Body of pancreas (tissue), 4 donors: Measurements from ENCODE around the gene SH2D3A. TPM values are rescaled to one million over a fixed set of nuclear protein-coding genes. Genes with fewer than 3 reads are reported as not detected.

ENCODE experiments used
- ATAC-seq: fragments of 150-250 bp; one replicate; pipeline ENCODE4 v1.9.1; 2016
- DNase-seq, 4 donors: peaks; one replicate each; pipeline ENCODE4 v3.0.0-alpha.2; 2019
- H3K27ac ChIP-seq, 4 donors: fragments of 200-600 bp; sonication (generic); 1 replicate in 3 of 4; 2 replicates in 1 of 4; pipeline versions ENCODE4 v1.5.1 to v1.6.1; 2016 to 2019; ENCODE audit warnings: mild to moderate bottlenecking in 1 of 4, mixed read lengths in 1 of 4, moderate library complexity in 1 of 4
- H3K27me3 ChIP-seq, 2 donors: fragments of 200-600 bp; sonication (generic); one replicate each; pipeline ENCODE4 v1.6.0; 2016; ENCODE audit warnings: mild to moderate bottlenecking in 1 of 2
- H3K36me3 ChIP-seq, 2 donors: fragments of 200-600 bp; sonication (generic); replicated peaks in 1 of 2; 2 replicates each; pipeline ENCODE4 v1.5.1; 2016; ENCODE audit warnings: low read depth in 2 of 2; ENCODE audit not compliant: insufficient read depth in 1 of 2
- H3K4me1 ChIP-seq: fragments of 200-600 bp; sonication (generic); one replicate; pipeline ENCODE4 v1.6.0; 2016
- H3K4me3 ChIP-seq, 2 donors: fragments of 200-600 bp; sonication (generic); 1 replicate in 1 of 2; 2 replicates in 1 of 2; pipeline ENCODE4 v1.5.1; 2016 to 2019
- H3K9me3 ChIP-seq, 3 donors: fragments of 200-600 bp; sonication (generic); 1 replicate in 2 of 3; 2 replicates in 1 of 3; pipeline ENCODE4 v1.5.1; 2016
- POLR2A ChIP-seq, 3 donors: fragments of 450-650 bp; IDR thresholded peaks; one replicate each; pipeline ENCODE4 v1.6.1; 2016; ENCODE audit warnings: antibody characterized with exemption in 3 of 3, mild to moderate bottlenecking in 2 of 3
- WGBS, 2 donors: methylation state at CpG; one replicate each; pipeline ENCODE4 v1.1.5; 2017; 5-methylcytosine and 5-hydroxymethylcytosine counted together
- intact Hi-C: fragments of 100-400 bp; cut with DNase I; formaldehyde crosslinking; loops from one replicate; pipeline ENCODE4 v1.15.1; 2023
- total RNA-seq, 2 donors: library from RNA; depleted of rRNA; stranded (reverse); fragments of >200 nt; gene quantifications; one replicate each; pipeline ENCODE4 v1.1.0, GENCODE V29; 2016
- TF ChIP-seq, protein P1 (sequence below), 7 experiments: fragments of 450-650 bp in 4 of 7; fragments of 200-600 bp in 3 of 7; sonication (generic) in 3 of 7; IDR thresholded peaks; one replicate each; pipeline ENCODE4 v1.5.1; 2016 to 2019; ENCODE audit warnings: antibody characterized with exemption in 7 of 7

Gene SH2D3A
- total RNA-seq, 2 donors from 2014 or later = 18.4 to 60.0 TPM

DNA sequence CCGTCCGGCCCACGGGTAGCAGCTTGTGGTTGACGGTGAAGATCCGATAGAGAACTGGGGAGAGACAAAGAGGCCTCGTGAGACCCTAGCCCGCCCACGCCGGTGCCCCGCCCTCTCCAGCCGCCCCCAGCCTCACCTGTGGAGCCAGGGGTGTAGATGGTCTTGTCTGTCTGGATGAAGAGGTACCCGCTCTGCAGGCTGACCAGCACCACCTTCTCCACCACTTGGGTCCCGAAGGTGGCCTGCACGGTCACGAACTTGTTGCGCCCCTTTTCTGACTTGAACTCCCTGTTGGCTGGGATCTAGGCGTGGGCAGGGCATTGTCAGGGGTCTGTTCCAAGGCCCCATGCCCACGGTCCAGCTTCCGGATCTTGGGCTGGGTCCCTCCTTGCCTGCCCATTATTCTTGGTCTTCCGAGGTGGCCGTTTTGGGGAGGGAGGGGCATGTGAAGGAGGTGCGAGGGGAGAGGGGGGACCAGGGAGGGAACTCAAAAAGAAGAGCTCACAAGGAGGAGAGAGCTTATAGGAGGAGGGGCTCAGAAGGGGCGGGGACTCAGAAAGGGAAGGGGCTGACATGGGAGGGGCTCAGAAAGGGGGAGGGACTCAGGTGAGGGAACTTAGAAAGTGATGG, 49.0 kb downstream of the SH2D3A start:
- Histone ChIP-seq H3K27ac (no peak overlapping the region), H3K27me3 (no peaks in the 10 kb centered on the region), H3K4me1 (peaks cover 54% of the 10 kb centered on the region), H3K4me3 (no peak overlapping the region), H3K9me3 (no peaks in the 10 kb centered on the region), H3K36me3 (peaks cover 0 to 4% of the 10 kb centered on the region in 2 donors)
- intact Hi-C loops = no loop called here
- ATAC-seq = no peak
- WGBS, 2 donors = 73 to 79% methylated on average over 15 to 23 of the region's 23 CpGs
- no peak for DNase-seq
- TF ChIP-seq POLR2A (IDR thresholded peaks at IDR 0.05) = no peak
- TF ChIP-seq, protein P1, sequence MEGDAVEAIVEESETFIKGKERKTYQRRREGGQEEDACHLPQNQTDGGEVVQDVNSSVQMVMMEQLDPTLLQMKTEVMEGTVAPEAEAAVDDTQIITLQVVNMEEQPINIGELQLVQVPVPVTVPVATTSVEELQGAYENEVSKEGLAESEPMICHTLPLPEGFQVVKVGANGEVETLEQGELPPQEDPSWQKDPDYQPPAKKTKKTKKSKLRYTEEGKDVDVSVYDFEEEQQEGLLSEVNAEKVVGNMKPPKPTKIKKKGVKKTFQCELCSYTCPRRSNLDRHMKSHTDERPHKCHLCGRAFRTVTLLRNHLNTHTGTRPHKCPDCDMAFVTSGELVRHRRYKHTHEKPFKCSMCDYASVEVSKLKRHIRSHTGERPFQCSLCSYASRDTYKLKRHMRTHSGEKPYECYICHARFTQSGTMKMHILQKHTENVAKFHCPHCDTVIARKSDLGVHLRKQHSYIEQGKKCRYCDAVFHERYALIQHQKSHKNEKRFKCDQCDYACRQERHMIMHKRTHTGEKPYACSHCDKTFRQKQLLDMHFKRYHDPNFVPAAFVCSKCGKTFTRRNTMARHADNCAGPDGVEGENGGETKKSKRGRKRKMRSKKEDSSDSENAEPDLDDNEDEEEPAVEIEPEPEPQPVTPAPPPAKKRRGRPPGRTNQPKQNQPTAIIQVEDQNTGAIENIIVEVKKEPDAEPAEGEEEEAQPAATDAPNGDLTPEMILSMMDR (IDR thresholded peaks at IDR 0.05) = no peak

DNA sequence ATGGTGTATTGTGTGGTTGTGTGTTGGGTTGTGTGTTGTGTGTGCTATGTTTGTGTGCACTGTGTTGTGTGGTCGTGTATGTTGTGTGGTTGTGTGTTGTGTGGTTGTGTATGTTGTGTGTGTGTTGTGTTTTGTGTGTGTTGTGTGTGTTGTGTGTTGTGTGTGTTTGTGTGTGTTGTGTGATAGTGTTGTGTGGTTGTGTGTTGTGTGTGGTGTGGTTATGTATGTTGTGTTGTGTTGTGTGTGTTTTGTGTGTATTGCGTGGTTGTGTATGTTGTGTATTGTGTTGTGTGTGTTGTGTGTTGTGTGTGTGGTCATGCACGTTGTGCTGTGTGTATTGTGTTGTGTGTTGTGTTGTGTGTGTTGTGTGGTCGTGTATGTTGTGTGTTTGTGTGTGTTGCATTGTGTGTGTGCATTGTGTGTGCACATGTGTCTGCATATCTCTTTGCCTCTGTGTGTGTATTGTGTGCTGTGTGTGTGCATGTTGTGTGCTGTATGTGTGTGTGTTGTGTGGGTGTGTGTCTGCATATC, 49.7 kb downstream of the SH2D3A start:
- intact Hi-C loops = no loop called here
- 52 to 57% methylated on average over 4 of the region's 4 CpGs for WGBS, 2 donors
- Histone ChIP-seq H3K36me3 (peaks cover 0 to 4% of the 10 kb centered on the region in 2 donors), H3K4me3 (no peak overlapping the region), H3K4me1 (peaks cover 46% of the 10 kb centered on the region), H3K9me3 (no peaks in the 10 kb centered on the region), H3K27ac (no peak overlapping the region), H3K27me3 (no peaks in the 10 kb centered on the region)
- ATAC-seq (no peak), DNase-seq (no peak)
- TF ChIP-seq, protein P1 (IDR thresholded peaks at IDR 0.05) = no peak
- no peak for TF ChIP-seq POLR2A (IDR thresholded peaks at IDR 0.05)

DNA sequence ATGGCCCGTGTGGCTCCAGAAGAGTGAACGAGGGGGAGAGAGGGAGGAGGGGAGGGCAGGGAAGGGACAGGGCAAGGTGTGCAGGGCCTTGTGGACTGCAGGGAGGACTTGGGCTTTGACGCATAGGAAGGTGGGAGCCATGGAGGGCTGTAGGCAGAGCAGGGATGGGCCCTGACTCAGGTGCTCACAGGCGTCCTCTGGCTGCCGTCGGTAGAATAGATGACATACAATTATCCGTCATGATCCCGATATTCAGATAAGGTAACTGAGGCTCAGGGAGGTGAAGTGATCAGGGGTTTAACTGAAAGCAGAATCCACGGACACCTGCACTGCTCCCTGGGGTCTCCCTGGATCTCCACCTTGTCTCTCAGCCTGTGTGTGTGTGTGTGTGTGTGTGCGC, 50.2 kb downstream of the SH2D3A start:
- Histone ChIP-seq H3K4me3 (no peak overlapping the region), H3K4me1 (peaks cover 42% of the 10 kb centered on the region), H3K9me3 (no peaks in the 10 kb centered on the region), H3K36me3 (peaks cover 0 to 4% of the 10 kb centered on the region in 2 donors), H3K27ac (no peak overlapping the region), H3K27me3 (no peaks in the 10 kb centered on the region)
- DNase-seq = no peak
- intact Hi-C loops = no loop called here
- WGBS, 2 donors = 75 to 79% methylated on average over 3 to 10 of the region's 10 CpGs
- TF ChIP-seq, protein P1 (IDR thresholded peaks at IDR 0.05) = no peak
- no peak for TF ChIP-seq POLR2A (IDR thresholded peaks at IDR 0.05)
- ATAC-seq = no peak

DNA sequence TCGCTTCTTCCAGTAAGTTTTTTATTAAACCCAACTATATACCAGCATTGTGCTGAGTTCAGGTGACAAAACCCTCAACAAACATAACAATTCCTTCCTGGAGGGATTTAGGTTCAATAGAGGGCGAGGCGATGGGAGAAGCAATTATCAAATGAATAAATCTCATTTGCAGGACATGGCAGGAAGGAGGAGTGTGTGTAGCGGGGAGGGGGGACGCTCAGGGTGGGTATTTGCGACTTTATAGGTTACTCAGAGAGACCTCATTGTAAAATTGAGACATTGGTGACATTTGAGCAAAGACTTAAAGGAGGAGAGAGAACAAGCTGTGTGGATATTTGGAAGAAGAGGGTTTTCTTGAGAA, 50.6 kb downstream of the SH2D3A start:
- 80 to 82% methylated on average over 6 of the region's 6 CpGs for WGBS, 2 donors

More for the DNA sequence above, 50.6 kb downstream of the SH2D3A start:
- intact Hi-C loops = no loop called here
- Histone ChIP-seq H3K36me3 (peaks cover 0 to 5% of the 10 kb centered on the region in 2 donors), H3K27me3 (no peaks in the 10 kb centered on the region), H3K27ac (no peak overlapping the region), H3K4me1 (peaks cover 37% of the 10 kb centered on the region), H3K4me3 (no peak overlapping the region), H3K9me3 (no peaks in the 10 kb centered on the region)
- TF ChIP-seq POLR2A (IDR thresholded peaks at IDR 0.05) = no peak
- TF ChIP-seq, protein P1 (IDR thresholded peaks at IDR 0.05) = no peak
- no peak for DNase-seq
- ATAC-seq = no peak
